Measurements from ENCODE around the gene RPS16.
"Not testable (repeated sequence)": the region's sequence is repeated elsewhere in the genome, so short reads cannot be mapped to it uniquely, and the experiment has no call there.

RPS16 gene

GRCh38 chr19:39435499-39436349 is at the start of gene RPS16:
TSS of gene RPS16 (minus strand) at chr19:39435949. CDS start at chr19:39435895, 54 bp downstream.
- DNase-seq: peak; percentile 100

GRCh38 chr19:39483141-39483540 is 47.4 kb upstream of the RPS16 start:
- no peak for DNase-seq

GRCh38 chr19:39481676-39482075 is 45.9 kb upstream of the RPS16 start:
- DNase-seq: no peak

GRCh38 chr19:39481229-39481545 is 45.4 kb upstream of the RPS16 start:
- no peak for DNase-seq

- DNase-seq: peak; percentile 100
These were observed 44.8 kb upstream of the RPS16 start, which contains the start of gene TIMM50 for GRCh38 chr19:39480337-39481228. TSS of gene TIMM50 (plus strand) at chr19:39480838. CDS start at chr19:39480854, 16 bp downstream.

- no peak for DNase-seq
These were observed 44.2 kb upstream of the RPS16 start for GRCh38 chr19:39479916-39480315.

GRCh38 chr19:39479319-39479801 is 43.6 kb upstream of the RPS16 start:
- DNase-seq: not testable (repeated sequence)

- no peak for DNase-seq
These were observed 40.0 kb upstream of the RPS16 start for GRCh38 chr19:39475748-39476147.

- DNase-seq: peak; percentile 81
These were observed 38.4 kb upstream of the RPS16 start for GRCh38 chr19:39474139-39474620.

GRCh38 chr19:39473443-39473960 is 37.8 kb upstream of the RPS16 start:
- no peak for DNase-seq

GRCh38 chr19:39472746-39473442 is 37.1 kb upstream of the RPS16 start:
- DNase-seq: no peak

GRCh38 chr19:39471756-39472536 is 36.2 kb upstream of the RPS16 start:
- DNase-seq: no peak

- DNase-seq: peak; percentile 24
These were observed 35.1 kb upstream of the RPS16 start for GRCh38 chr19:39470724-39471339.

- no peak for DNase-seq
These were observed 33.8 kb upstream of the RPS16 start for GRCh38 chr19:39469567-39469966.

GRCh38 chr19:39469036-39469435 is 33.3 kb upstream of the RPS16 start:
- no peak for DNase-seq

GRCh38 chr19:39467941-39468340 is 32.2 kb upstream of the RPS16 start:
- DNase-seq: no peak

- DNase-seq: no peak
These were observed 30.4 kb upstream of the RPS16 start for GRCh38 chr19:39465956-39466747.

- no peak for DNase-seq
These were observed 27.7 kb upstream of the RPS16 start for GRCh38 chr19:39463403-39463802.

- DNase-seq: not testable (repeated sequence)
These were observed 15.5 kb upstream of the RPS16 start for GRCh38 chr19:39451257-39451656.

GRCh38 chr19:39449116-39449797 is 13.5 kb upstream of the RPS16 start:
- no peak for DNase-seq
